ENCODE results near the gene TRAF2.
A peak's percentile ranks its signal among the peaks of the same experiment; 100 is the strongest.

Gene TRAF2

GRCh38 chr9:136855461-136856078 lies 30.7 kb upstream of the TRAF2 start:
- Histone ChIP-seq H3K4me3 (ENCODE audit: low read depth in 1 of 2, low read length in 2 of 2) (no peak overlapping the region), H3K27me3 (ENCODE audit: low read depth, low read length) (no peaks in the 10 kb centered on the region), H3K9me3 (ENCODE audit: control insufficient read depth in 1 of 2, low read length in 2 of 2) (no peaks in the 10 kb centered on the region), H3K27ac (ENCODE audit: low read length) (no peak overlapping the region), H3K4me1 (ENCODE audit: control insufficient read depth in 1 of 2, insufficient read depth in 2 of 2, low read length in 2 of 2) (peaks cover 0 to 15% of the 10 kb centered on the region in 2 donors), H3K36me3 (ENCODE audit: control insufficient read depth in 1 of 2, insufficient read depth in 2 of 2, low read length in 2 of 2) (peaks cover 0 to 9% of the 10 kb centered on the region in 2 donors)

GRCh38 chr9:136856079-136856476 lies 30.2 kb upstream of the TRAF2 start:
- peaks cover 0 to 10% of the 10 kb centered on the region in 2 donors for H3K4me1 ChIP-seq (ENCODE audit: control insufficient read depth in 1 of 2, insufficient read depth in 2 of 2, low read length in 2 of 2)
- no peaks in the 10 kb centered on the region for H3K9me3 ChIP-seq (ENCODE audit: control insufficient read depth in 1 of 2, low read length in 2 of 2)
- H3K27ac ChIP-seq (ENCODE audit: low read length), result no peak overlapping the region
- H3K27me3 ChIP-seq (ENCODE audit: low read depth, low read length), result no peaks in the 10 kb centered on the region
- peaks cover 0 to 9% of the 10 kb centered on the region in 2 donors for H3K36me3 ChIP-seq (ENCODE audit: control insufficient read depth in 1 of 2, insufficient read depth in 2 of 2, low read length in 2 of 2)
- H3K4me3 ChIP-seq (ENCODE audit: low read depth in 1 of 2, low read length in 2 of 2), result no peak overlapping the region

GRCh38 chr9:136856541-136857141 lies 29.7 kb upstream of the TRAF2 start:
- Histone ChIP-seq H3K36me3 (ENCODE audit: control insufficient read depth in 1 of 2, insufficient read depth in 2 of 2, low read length in 2 of 2) (peaks cover 0 to 10% of the 10 kb centered on the region in 2 donors), H3K27me3 (ENCODE audit: low read depth, low read length) (no peaks in the 10 kb centered on the region), H3K4me1 (ENCODE audit: control insufficient read depth in 1 of 2, insufficient read depth in 2 of 2, low read length in 2 of 2) (peaks cover 0 to 8% of the 10 kb centered on the region in 2 donors), H3K27ac (ENCODE audit: low read length) (no peak overlapping the region), H3K9me3 (ENCODE audit: control insufficient read depth in 1 of 2, low read length in 2 of 2) (no peaks in the 10 kb centered on the region), H3K4me3 (ENCODE audit: low read depth in 1 of 2, low read length in 2 of 2) (no peak overlapping the region)

DNA sequence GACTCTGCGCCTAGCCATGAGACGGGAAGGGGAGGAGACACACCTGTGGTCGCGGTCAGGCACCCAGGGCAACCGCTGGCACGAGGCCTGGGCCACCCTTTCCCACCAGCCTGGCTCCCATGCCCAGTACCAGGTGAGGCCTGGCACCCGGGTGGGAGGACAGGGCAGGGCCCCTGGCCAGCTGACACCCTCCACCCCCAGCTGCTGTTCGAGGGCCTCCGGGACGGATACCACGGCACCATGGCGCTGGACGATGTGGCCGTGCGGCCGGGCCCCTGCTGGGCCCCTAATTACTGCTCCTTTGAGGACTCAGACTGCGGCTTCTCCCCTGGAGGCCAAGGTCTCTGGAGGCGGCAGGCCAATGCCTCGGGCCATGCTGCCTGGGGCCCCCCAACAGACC lies 29.1 kb upstream of the TRAF2 start:
- peaks cover 0 to 8% of the 10 kb centered on the region in 2 donors for H3K4me1 ChIP-seq (ENCODE audit: control insufficient read depth in 1 of 2, insufficient read depth in 2 of 2, low read length in 2 of 2)
- H3K4me3 ChIP-seq (ENCODE audit: low read depth in 1 of 2, low read length in 2 of 2), result no peak overlapping the region
- peaks cover 0 to 15% of the 10 kb centered on the region in 2 donors for H3K36me3 ChIP-seq (ENCODE audit: control insufficient read depth in 1 of 2, insufficient read depth in 2 of 2, low read length in 2 of 2)
- H3K27ac ChIP-seq (ENCODE audit: low read length), result no peak overlapping the region
- no peaks in the 10 kb centered on the region for H3K27me3 ChIP-seq (ENCODE audit: low read depth, low read length)
- H3K9me3 ChIP-seq (ENCODE audit: control insufficient read depth in 1 of 2, low read length in 2 of 2), result no peaks in the 10 kb centered on the region

DNA sequence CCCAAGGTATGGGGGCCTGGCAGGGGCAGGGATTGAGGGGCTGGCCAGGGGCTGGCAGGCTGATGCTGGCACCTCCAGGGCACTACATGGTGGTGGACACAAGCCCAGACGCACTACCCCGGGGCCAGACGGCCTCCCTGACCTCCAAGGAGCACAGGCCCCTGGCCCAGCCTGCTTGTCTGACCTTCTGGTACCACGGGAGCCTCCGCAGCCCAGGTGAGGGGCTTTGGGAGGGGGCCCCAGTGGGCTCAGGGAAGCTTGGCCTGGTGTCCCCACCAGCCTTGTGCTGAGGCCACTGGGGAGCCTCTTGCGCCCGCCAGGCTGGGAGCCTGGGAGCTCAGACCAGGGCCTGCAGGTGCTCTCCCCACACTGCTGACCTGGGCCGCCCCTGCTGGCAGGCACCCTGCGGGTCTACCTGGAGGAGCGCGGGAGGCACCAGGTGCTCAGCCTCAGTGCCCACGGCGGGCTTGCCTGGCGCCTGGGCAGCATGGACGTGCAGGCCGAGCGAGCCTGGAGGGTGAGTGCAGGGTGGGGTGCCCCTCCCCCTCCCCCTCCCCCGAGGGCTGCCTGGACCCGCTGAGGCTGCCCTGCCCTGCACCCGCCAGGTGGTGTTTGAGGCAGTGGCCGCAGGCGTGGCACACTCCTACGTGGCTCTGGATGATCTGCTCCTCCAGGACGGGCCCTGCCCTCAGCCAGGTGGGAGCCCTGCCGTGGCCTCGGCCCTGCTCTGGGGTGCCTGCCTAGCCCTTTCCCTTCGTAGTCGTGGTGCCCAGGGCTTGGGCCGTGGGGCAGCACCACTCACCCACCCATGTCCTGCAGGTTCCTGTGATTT lies 28.5 kb upstream of the TRAF2 start:
- Histone ChIP-seq H3K27ac (ENCODE audit: low read length) (peak overlapping the region; percentile 8), H3K4me1 (ENCODE audit: control insufficient read depth in 1 of 2, insufficient read depth in 2 of 2, low read length in 2 of 2) (peaks cover 0 to 8% of the 10 kb centered on the region in 2 donors), H3K27me3 (ENCODE audit: low read depth, low read length) (no peaks in the 10 kb centered on the region), H3K9me3 (ENCODE audit: control insufficient read depth in 1 of 2, low read length in 2 of 2) (no peaks in the 10 kb centered on the region), H3K4me3 (ENCODE audit: low read depth in 1 of 2, low read length in 2 of 2) (no peak overlapping the region), H3K36me3 (ENCODE audit: control insufficient read depth in 1 of 2, insufficient read depth in 2 of 2, low read length in 2 of 2) (peaks cover 6 to 21% of the 10 kb centered on the region in 2 donors)

DNA sequence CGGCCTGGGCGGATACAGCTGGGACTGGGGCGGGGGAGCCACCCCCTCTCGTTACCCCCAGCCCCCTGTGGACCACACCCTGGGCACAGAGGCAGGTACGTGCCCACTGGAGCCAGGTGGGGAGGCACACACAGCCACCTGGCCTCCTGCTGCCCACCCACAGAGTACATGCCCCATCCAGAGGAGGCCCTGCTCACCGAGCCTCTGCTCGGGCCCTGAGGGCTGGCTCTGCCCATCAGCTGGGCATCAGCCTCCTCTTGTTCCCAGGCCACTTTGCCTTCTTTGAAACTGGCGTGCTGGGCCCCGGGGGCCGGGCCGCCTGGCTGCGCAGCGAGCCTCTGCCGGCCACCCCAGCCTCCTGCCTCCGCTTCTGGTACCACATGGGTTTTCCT lies 27.9 kb upstream of the TRAF2 start:
- Histone ChIP-seq H3K27ac (ENCODE audit: low read length) (peak overlapping the region; percentile 8), H3K27me3 (ENCODE audit: low read depth, low read length) (no peaks in the 10 kb centered on the region), H3K4me1 (ENCODE audit: control insufficient read depth in 1 of 2, insufficient read depth in 2 of 2, low read length in 2 of 2) (peaks cover 0 to 8% of the 10 kb centered on the region in 2 donors), H3K9me3 (ENCODE audit: control insufficient read depth in 1 of 2, low read length in 2 of 2) (no peaks in the 10 kb centered on the region), H3K4me3 (ENCODE audit: low read depth in 1 of 2, low read length in 2 of 2) (no peak overlapping the region), H3K36me3 (ENCODE audit: control insufficient read depth in 1 of 2, insufficient read depth in 2 of 2, low read length in 2 of 2) (peaks cover 12 to 28% of the 10 kb centered on the region in 2 donors)

DNA sequence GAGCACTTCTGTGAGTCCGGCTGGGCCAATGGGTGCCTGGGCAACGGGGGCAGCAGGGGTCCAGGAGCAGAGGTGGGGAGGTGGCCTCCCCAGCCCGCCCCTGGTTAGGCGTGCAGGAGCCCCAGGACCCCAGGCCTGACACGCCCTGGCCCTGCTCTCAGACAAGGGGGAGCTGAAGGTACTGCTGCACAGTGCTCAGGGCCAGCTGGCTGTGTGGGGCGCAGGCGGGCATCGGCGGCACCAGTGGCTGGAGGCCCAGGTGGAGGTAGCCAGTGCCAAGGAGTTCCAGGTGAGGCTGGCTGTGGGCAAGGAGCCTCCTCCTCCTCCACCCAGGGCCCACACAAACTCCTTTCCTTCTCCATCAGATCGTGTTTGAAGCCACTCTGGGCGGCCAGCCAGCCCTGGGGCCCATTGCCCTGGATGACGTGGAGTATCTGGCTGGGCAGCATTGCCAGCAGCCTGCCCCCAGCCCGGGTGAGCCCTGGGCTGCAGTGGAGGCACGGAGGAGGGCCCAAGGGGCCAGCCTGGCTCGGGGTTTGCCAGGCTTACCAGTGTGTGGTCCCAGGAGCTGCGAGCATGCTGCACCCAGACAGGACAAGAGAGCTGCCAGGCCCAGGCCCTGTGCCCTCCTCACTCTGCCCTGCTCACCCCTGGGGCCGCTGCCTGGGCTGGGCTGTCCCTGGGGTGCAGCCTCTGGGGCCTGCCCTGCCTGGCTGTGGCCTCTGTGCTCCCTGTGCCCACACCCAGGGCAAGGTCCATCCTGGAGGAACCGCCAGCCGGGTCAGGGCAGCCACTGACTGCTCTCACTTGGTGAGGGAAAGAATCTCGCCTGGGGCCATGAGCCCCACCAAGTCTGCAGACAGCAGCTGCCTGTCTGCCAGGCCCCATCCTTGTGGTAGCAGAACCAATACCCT lies 27.2 kb upstream of the TRAF2 start:
- H3K27me3 ChIP-seq (ENCODE audit: low read depth, low read length), result no peaks in the 10 kb centered on the region
- H3K4me3 ChIP-seq (ENCODE audit: low read depth in 1 of 2, low read length in 2 of 2), result no peak overlapping the region
- peaks cover 16 to 34% of the 10 kb centered on the region in 2 donors for H3K36me3 ChIP-seq (ENCODE audit: control insufficient read depth in 1 of 2, insufficient read depth in 2 of 2, low read length in 2 of 2)

DNA sequence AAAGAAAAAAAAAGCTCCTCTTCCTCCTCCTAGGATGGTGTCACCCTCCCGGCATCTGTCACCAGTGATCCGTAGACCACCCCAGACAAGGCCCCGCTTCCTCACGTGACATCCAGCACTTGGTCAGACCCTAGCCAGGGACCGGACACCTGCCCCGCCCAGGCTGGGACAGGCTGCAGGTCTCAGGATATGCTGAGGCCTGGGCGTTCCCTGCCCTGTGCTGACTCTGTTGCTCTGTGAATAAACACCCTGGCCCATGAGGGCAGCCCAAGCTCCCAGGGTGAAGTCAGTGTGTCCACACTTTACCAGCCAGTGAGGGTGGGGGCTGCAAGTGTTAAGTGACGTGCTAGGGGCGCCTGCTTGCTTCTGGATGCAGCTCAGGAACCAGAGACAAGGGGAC lies 25.8 kb upstream of the TRAF2 start:
- Histone ChIP-seq H3K9me3 (ENCODE audit: control insufficient read depth in 1 of 2, low read length in 2 of 2) (no peaks in the 10 kb centered on the region), H3K27ac (ENCODE audit: low read length) (no peak overlapping the region), H3K36me3 (ENCODE audit: control insufficient read depth in 1 of 2, insufficient read depth in 2 of 2, low read length in 2 of 2) (peaks cover 16 to 36% of the 10 kb centered on the region in 2 donors), H3K27me3 (ENCODE audit: low read depth, low read length) (no peaks in the 10 kb centered on the region), H3K4me1 (ENCODE audit: control insufficient read depth in 1 of 2, insufficient read depth in 2 of 2, low read length in 2 of 2) (peaks cover 8 to 22% of the 10 kb centered on the region in 2 donors), H3K4me3 (ENCODE audit: low read depth in 1 of 2, low read length in 2 of 2) (no peak overlapping the region)

More for the DNA sequence above, 27.2 kb upstream of the TRAF2 start:
- Histone ChIP-seq H3K27ac (ENCODE audit: low read length) (peak overlapping the region; percentile 45), H3K9me3 (ENCODE audit: control insufficient read depth in 1 of 2, low read length in 2 of 2) (no peaks in the 10 kb centered on the region), H3K4me1 (ENCODE audit: control insufficient read depth in 1 of 2, insufficient read depth in 2 of 2, low read length in 2 of 2) (peaks cover 0 to 11% of the 10 kb centered on the region in 2 donors)

- H3K4me1 ChIP-seq (ENCODE audit: control insufficient read depth in 1 of 2, insufficient read depth in 2 of 2, low read length in 2 of 2), result peaks cover 8 to 22% of the 10 kb centered on the region in 2 donors
- no peaks in the 10 kb centered on the region for H3K27me3 ChIP-seq (ENCODE audit: low read depth, low read length)
- peaks cover 16 to 36% of the 10 kb centered on the region in 2 donors for H3K36me3 ChIP-seq (ENCODE audit: control insufficient read depth in 1 of 2, insufficient read depth in 2 of 2, low read length in 2 of 2)
- H3K9me3 ChIP-seq (ENCODE audit: control insufficient read depth in 1 of 2, low read length in 2 of 2), result no peaks in the 10 kb centered on the region
- no peak overlapping the region for H3K27ac ChIP-seq (ENCODE audit: low read length)
- H3K4me3 ChIP-seq (ENCODE audit: low read depth in 1 of 2, low read length in 2 of 2), result no peak overlapping the region
These were observed 25.1 kb upstream of the TRAF2 start for GRCh38 chr9:136860933-136861873.

DNA sequence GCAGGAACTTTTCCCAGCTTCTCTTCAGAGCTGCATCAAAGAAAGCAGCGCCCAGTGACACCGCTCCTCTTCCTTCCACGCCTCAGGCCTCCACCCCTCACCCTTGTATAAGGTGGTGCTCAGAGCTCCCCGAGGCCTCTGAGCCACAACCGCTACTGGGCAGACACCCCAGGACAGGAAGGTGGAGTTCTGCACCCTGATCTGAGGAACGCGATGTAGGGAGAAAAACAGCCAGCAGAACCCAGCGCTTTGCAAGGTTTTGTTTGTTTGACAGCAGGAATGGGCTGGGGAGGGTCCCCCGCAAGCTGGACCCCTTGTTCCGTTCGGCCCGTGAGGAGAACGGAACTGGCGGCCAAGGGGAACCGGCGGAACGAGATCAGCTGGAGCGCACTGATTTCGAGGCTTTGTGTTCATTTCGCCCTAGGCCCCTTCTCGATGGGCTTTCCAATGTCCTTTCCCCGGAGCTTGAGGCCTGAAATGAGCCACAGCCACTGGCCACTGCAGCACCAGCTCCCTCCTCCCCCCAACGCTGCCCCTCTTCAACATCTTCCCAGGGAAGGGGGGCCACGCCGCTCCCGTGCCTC lies 24.4 kb upstream of the TRAF2 start:
- H3K36me3 ChIP-seq (ENCODE audit: control insufficient read depth in 1 of 2, insufficient read depth in 2 of 2, low read length in 2 of 2), result peaks cover 16 to 36% of the 10 kb centered on the region in 2 donors
- no peaks in the 10 kb centered on the region for H3K27me3 ChIP-seq (ENCODE audit: low read depth, low read length)
- peaks cover 8 to 22% of the 10 kb centered on the region in 2 donors for H3K4me1 ChIP-seq (ENCODE audit: control insufficient read depth in 1 of 2, insufficient read depth in 2 of 2, low read length in 2 of 2)

More for the DNA sequence above, 24.4 kb upstream of the TRAF2 start:
- H3K9me3 ChIP-seq (ENCODE audit: control insufficient read depth in 1 of 2, low read length in 2 of 2), result no peaks in the 10 kb centered on the region
- H3K4me3 ChIP-seq (ENCODE audit: low read depth in 1 of 2, low read length in 2 of 2), result no peak overlapping the region
- H3K27ac ChIP-seq (ENCODE audit: low read length), result no peak overlapping the region

Measured in muscle layer of duodenum (tissue), 2 donors.